Right cardiac atrium (tissue), 5 donors: ENCODE data around the gene RNF40. TPM values are rescaled to one million over a fixed set of nuclear protein-coding genes. Genes with fewer than 3 reads are reported as not detected.
A peak's percentile ranks its signal among the peaks of the same experiment; 100 is the strongest.

Source experiments
- ATAC-seq, 2 donors: fragments of 200-7000 bp; cut with Tn5 transposase; one replicate each; pipeline versions ENCODE4 v1.8.0 to v1.9.1; 2020; ENCODE audit warnings: moderate library complexity in 2 of 2, mild to moderate bottlenecking in 1 of 2
- DNase-seq, 3 donors: peaks; one replicate each; pipeline ENCODE4 v3.0.0-alpha.2; 2020
- H3K27ac ChIP-seq: one replicate; pipeline ENCODE4 v1.5.1; 2013; ENCODE audit warnings: mild to moderate bottlenecking, low read length, control low read depth, moderate library complexity
- H3K27me3 ChIP-seq: one replicate; pipeline ENCODE4 v1.6.1; 2013; ENCODE audit not compliant: control insufficient read depth, insufficient read depth
- H3K4me1 ChIP-seq: one replicate; pipeline ENCODE4 v1.6.1; 2013; ENCODE audit warnings: low read length; ENCODE audit not compliant: control insufficient read depth, insufficient read depth
- H3K4me3 ChIP-seq: one replicate; pipeline ENCODE4 v1.5.1; 2013; ENCODE audit warnings: low read length, control low read depth
- H3K9me3 ChIP-seq: one replicate; pipeline ENCODE4 v1.6.1; 2013; ENCODE audit warnings: low read length; ENCODE audit not compliant: control insufficient read depth
- WGBS: extraction: QIAGEN DNeasy Blood & Tissue Kit; methylation state at CpG from one replicate; pipeline ENCODE4 v1.1.7; 2013; 5-methylcytosine and 5-hydroxymethylcytosine counted together
- intact Hi-C, 4 donors: fragments of 100-400 bp; cut with DNase I; formaldehyde crosslinking; loops; one replicate each; pipeline versions ENCODE4 v1.11.0 to v1.14.0; 2022 to 2023
- polyA plus RNA-seq: library from polyadenylated mRNA; stranded (reverse); fragments of 200-250 nt; gene quantifications from one replicate; pipeline ENCODE4 v1.2.3, GENCODE V29; 2013
- total RNA-seq, 4 donors: library from RNA; stranded (reverse); fragmentation: NEBNext Ultra II Directional; extraction: Animal tissue kit (Norgen Biotek cat#: 25700); gene quantifications; one replicate each; pipeline ENCODE4 v1.2.1, GENCODE V29; 2021
- donor health status: healthy with polysubstance abuse.
- donor health status: DM: no; HTN: yes; CAD: no.
- donor health status: DM: no; HTN: no; CAD: no.
- donor health status: DM: no; HTN: yes; CAD: no; lungs with severe emphysema.
- donor health status: DM: yes; HTN: yes; CAD: no.

The RNF40 gene
- total and polyA plus RNA-seq, 5 donors = 36.1 to 64.9 (median 49.0) TPM

- Histone ChIP-seq H3K4me1 (peaks cover 9% of the 10 kb centered on the region), H3K27me3 (no peaks in the 10 kb centered on the region), H3K9me3 (no peaks in the 10 kb centered on the region), H3K27ac (no peak overlapping the region), H3K4me3 (no peak overlapping the region)
- intact Hi-C loops = loop anchor here in 1 of 4 donors (10.0 kb wide), 1 partner anchor 60 kb away; no protein-coding TSS in a partner anchor
- DNase-seq (peak in 1 of 3 donors; percentile 26), ATAC-seq (no peak)
- 93% methylated on average over 12 of the region's 12 CpGs for WGBS
These were observed 2.8 kb downstream of the RNF40 start for GRCh38 chr16:30764816-30765465.

- 78% methylated on average over 29 of the region's 29 CpGs for WGBS
- ATAC-seq (no peak), DNase-seq (peak in 1 of 3 donors; percentile 56)
- intact Hi-C loops = loop anchor here in 1 of 4 donors (10.0 kb wide), 1 partner anchor 62 kb away; no protein-coding TSS in a partner anchor
- peaks cover 9% of the 10 kb centered on the region for H3K4me1 ChIP-seq
- no peaks in the 10 kb centered on the region for H3K27me3 ChIP-seq
- no peak overlapping the region for H3K27ac ChIP-seq
- H3K9me3 ChIP-seq = no peaks in the 10 kb centered on the region
- no peak overlapping the region for H3K4me3 ChIP-seq
These were observed 4.2 kb downstream of the RNF40 start for GRCh38 chr16:30766206-30766932.

GRCh38 chr16:30766933-30767284 lies 4.8 kb downstream of the RNF40 start:
- no peak overlapping the region for H3K27ac ChIP-seq
- no peaks in the 10 kb centered on the region for H3K27me3 ChIP-seq
- DNase-seq = peak in 1 of 3 donors; percentile 42
- H3K9me3 ChIP-seq = no peaks in the 10 kb centered on the region
- H3K4me3 ChIP-seq = no peak overlapping the region
- intact Hi-C loops = loop anchor here in 1 of 4 donors (10.0 kb wide), 1 partner anchor 62 kb away; no protein-coding TSS in a partner anchor
- peak; percentile 4 to 39 for ATAC-seq
- 55% methylated on average over 4 of the region's 4 CpGs for WGBS
- peaks cover 9% of the 10 kb centered on the region for H3K4me1 ChIP-seq

- no peak overlapping the region for H3K27ac ChIP-seq
- 83% methylated on average over 18 of the region's 18 CpGs for WGBS
- DNase-seq = peak in 1 of 3 donors; percentile 49
- intact Hi-C loops = loop anchor here in 1 of 4 donors (10.0 kb wide), 1 partner anchor 63 kb away; no protein-coding TSS in a partner anchor
- no peak for ATAC-seq
- no peak overlapping the region for H3K4me3 ChIP-seq
- H3K9me3 ChIP-seq = no peaks in the 10 kb centered on the region
- H3K4me1 ChIP-seq = peaks cover 8% of the 10 kb centered on the region
- H3K27me3 ChIP-seq = no peaks in the 10 kb centered on the region
These were observed 5.8 kb downstream of the RNF40 start for GRCh38 chr16:30767767-30768465.

GRCh38 chr16:30768583-30769181 lies 6.6 kb downstream of the RNF40 start:
- no peak overlapping the region for H3K27ac ChIP-seq
- 95% methylated on average over 23 of the region's 23 CpGs for WGBS
- no peak for DNase-seq

GRCh38 chr16:30769379-30770089 lies 7.4 kb downstream of the RNF40 start:
- intact Hi-C loops = loop anchor here in 1 of 4 donors (10.0 kb wide), 1 partner anchor 65 kb away; no protein-coding TSS in a partner anchor
- WGBS = 94% methylated on average over 17 of the region's 17 CpGs

More at GRCh38 chr16:30768583-30769181, 6.6 kb downstream of the RNF40 start:
- Histone ChIP-seq H3K4me1 (peaks cover 3% of the 10 kb centered on the region), H3K9me3 (no peaks in the 10 kb centered on the region), H3K4me3 (no peak overlapping the region), H3K27me3 (no peaks in the 10 kb centered on the region)
- ATAC-seq = no peak
- intact Hi-C loops = loop anchor here in 1 of 4 donors (10.0 kb wide), 1 partner anchor 64 kb away; no protein-coding TSS in a partner anchor

GRCh38 chr16:30771726-30772125 lies 9.6 kb downstream of the RNF40 start:
- H3K9me3 ChIP-seq = no peaks in the 10 kb centered on the region
- peak in 1 of 3 donors; percentile 56 for DNase-seq
- intact Hi-C loops = no loop called here
- no peak for ATAC-seq
- WGBS = 90% methylated on average over 14 of the region's 14 CpGs
- no peaks in the 10 kb centered on the region for H3K27me3 ChIP-seq
- H3K4me3 ChIP-seq = no peak overlapping the region
- no peak overlapping the region for H3K27ac ChIP-seq
- H3K4me1 ChIP-seq = peaks cover 4% of the 10 kb centered on the region

More at GRCh38 chr16:30769379-30770089, 7.4 kb downstream of the RNF40 start:
- Histone ChIP-seq H3K4me3 (no peak overlapping the region), H3K27me3 (no peaks in the 10 kb centered on the region), H3K27ac (no peak overlapping the region), H3K4me1 (peaks cover 3% of the 10 kb centered on the region), H3K9me3 (no peaks in the 10 kb centered on the region)
- no peak for ATAC-seq
- DNase-seq = peak in 1 of 3 donors; percentile 32

GRCh38 chr16:30773826-30774225 lies 11.7 kb downstream of the RNF40 start:
- WGBS = 83% methylated on average over 14 of the region's 14 CpGs
- Histone ChIP-seq H3K27ac (no peak overlapping the region), H3K9me3 (no peaks in the 10 kb centered on the region), H3K27me3 (no peaks in the 10 kb centered on the region), H3K4me1 (peaks cover 6% of the 10 kb centered on the region), H3K4me3 (no peak overlapping the region)
- peak in 1 of 3 donors; percentile 55 for DNase-seq
- intact Hi-C loops = no loop called here
- no peak for ATAC-seq

- 46% methylated on average over 8 of the region's 8 CpGs for WGBS
- H3K27ac ChIP-seq = peak overlapping the region; percentile 84
- DNase-seq (peak in 1 of 3 donors; percentile 79), ATAC-seq (peak; percentile 22 to 24)
- no peaks in the 10 kb centered on the region for H3K27me3 ChIP-seq
- intact Hi-C loops = no loop called here
- H3K4me1 ChIP-seq = peaks cover 6% of the 10 kb centered on the region
- H3K9me3 ChIP-seq = no peaks in the 10 kb centered on the region
- H3K4me3 ChIP-seq = peak overlapping the region; percentile 66
These were observed 12.4 kb downstream of the RNF40 start for GRCh38 chr16:30774367-30775130.

- Histone ChIP-seq H3K27ac (peak overlapping the region; percentile 84), H3K4me3 (peak overlapping the region; percentile 66), H3K27me3 (no peaks in the 10 kb centered on the region), H3K4me1 (peaks cover 6% of the 10 kb centered on the region), H3K9me3 (no peaks in the 10 kb centered on the region)
- DNase-seq (no peak), ATAC-seq (no peak)
- WGBS = 7% methylated on average over 15 of the region's 15 CpGs
- intact Hi-C loops = no loop called here
These were observed 12.9 kb downstream of the RNF40 start for GRCh38 chr16:30775131-30775391.
